Choroid plexus epithelial cell (primary cell): ENCODE measurements around the gene TNFRSF21.

Experiments used
- DNase-seq: peaks from one replicate; pipeline ENCODE4 v3.0.0-alpha.2; 2010; ENCODE audit warnings: low read depth
- H3K4me3 ChIP-seq: 2 replicates; pipeline ENCODE4 v1.5.1; 2011; ENCODE audit warnings: low read depth, mild to moderate bottlenecking, control low read depth, low read length, moderate library complexity
- TF ChIP-seq, protein P1 (sequence below): conservative IDR thresholded peaks from 2 replicates; pipeline ENCODE4 v1.5.1; 2011; ENCODE audit warnings: low read depth, mild to moderate bottlenecking, control low read depth, inconsistent platforms, low read length, moderate library complexity

The TNFRSF21 gene

DNA sequence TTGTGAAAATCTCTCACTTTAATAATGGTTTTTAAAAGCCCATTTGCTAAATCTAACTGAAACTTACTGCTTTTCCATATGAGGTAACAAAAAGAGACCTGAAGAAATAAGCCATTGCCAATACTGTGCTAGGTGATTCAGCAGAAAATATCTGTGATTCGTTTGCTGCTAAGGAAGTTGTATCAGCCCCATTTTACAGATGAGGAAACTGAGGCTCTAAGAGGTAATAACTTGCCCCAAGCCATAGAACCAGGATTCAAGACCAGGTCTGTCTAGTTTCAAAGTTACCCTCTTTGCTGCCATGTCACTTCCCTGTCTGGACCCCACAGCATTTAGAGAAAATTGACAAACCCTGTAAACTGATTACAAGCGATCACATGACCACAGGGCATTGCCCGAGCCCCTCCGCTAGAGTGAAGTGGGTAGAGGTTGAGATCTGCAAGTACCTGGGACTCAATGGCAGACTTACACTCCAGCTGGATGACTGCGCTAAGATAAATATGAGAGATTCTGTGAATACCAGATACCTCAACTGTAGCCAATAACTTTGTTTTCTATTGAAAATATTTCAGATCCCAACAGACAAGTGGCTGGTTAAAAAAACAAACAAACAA, 69.3 kb downstream of the TNFRSF21 start:
- H3K4me3 ChIP-seq = no peak overlapping the region
- TF ChIP-seq, protein P1, sequence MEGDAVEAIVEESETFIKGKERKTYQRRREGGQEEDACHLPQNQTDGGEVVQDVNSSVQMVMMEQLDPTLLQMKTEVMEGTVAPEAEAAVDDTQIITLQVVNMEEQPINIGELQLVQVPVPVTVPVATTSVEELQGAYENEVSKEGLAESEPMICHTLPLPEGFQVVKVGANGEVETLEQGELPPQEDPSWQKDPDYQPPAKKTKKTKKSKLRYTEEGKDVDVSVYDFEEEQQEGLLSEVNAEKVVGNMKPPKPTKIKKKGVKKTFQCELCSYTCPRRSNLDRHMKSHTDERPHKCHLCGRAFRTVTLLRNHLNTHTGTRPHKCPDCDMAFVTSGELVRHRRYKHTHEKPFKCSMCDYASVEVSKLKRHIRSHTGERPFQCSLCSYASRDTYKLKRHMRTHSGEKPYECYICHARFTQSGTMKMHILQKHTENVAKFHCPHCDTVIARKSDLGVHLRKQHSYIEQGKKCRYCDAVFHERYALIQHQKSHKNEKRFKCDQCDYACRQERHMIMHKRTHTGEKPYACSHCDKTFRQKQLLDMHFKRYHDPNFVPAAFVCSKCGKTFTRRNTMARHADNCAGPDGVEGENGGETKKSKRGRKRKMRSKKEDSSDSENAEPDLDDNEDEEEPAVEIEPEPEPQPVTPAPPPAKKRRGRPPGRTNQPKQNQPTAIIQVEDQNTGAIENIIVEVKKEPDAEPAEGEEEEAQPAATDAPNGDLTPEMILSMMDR = no peak
- DNase-seq = no peak

DNA sequence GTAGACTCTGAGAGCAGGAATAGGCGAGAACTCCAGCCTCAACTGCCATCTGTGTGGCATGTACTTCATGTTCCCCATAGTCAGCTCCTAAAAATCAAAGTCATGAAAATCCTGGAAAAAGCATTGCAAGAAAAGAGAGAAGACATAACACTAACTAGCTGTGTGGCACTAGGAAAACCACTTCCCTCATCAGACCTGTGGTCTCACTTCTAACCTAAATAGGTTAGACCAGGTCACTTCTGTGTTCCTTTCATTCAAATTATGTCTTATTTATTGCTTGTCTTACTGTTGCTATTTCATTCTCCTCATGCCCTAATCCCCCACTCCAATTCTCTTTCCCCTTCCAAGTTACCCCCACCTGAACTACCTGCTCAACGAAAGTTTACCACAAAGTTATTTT, 70.2 kb downstream of the TNFRSF21 start:
- TF ChIP-seq, protein P1 = no peak
- no peak overlapping the region for H3K4me3 ChIP-seq
- DNase-seq = no peak

DNA sequence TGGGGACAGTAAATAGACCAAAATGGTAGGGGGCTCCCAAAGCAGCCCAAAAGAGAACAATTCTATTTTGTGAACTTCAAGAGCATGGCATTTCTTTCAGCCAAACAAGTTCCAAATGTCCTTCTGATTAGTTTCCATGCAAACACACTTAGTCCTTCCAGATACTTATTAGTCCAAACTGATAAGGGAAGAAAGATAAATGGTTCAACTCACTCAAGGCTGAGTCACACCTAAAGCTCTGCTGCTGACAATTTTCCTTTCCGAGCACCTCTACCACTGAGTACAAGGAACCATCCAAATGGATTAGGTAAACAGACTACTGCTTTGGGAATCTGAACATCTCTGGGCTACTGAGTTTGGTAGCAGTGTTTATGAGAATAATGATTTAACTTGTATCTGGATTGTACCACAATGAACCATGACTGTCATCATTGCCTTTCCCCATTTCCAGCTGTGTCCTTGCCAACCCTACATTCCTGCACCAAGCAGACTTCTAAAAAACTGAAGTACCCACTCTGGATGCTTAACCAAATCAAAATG, 71.2 kb downstream of the TNFRSF21 start:
- no peak overlapping the region for H3K4me3 ChIP-seq
- TF ChIP-seq, protein P1 = no peak
- DNase-seq = no peak

DNA sequence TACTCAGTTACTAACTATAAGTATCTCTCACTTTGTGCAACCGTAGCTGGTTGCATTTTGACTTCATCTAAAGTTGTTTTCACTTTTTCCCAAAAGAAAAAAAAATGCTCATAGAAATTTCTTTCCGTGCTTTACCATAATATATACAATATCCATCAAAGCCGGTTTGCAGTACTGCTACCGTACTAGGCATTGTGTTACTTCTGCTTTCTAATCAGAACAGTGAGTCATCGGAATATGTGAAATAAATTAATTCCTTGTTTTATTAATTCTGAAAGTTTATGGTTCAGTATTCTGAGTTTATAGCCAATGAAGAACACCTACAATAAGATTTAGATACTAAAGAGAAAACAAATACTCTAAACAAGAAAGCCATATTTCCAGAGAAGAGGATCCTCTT, 72.5 kb downstream of the TNFRSF21 start:
- DNase-seq = no peak
- no peak overlapping the region for H3K4me3 ChIP-seq
- TF ChIP-seq, protein P1 = no peak

DNA sequence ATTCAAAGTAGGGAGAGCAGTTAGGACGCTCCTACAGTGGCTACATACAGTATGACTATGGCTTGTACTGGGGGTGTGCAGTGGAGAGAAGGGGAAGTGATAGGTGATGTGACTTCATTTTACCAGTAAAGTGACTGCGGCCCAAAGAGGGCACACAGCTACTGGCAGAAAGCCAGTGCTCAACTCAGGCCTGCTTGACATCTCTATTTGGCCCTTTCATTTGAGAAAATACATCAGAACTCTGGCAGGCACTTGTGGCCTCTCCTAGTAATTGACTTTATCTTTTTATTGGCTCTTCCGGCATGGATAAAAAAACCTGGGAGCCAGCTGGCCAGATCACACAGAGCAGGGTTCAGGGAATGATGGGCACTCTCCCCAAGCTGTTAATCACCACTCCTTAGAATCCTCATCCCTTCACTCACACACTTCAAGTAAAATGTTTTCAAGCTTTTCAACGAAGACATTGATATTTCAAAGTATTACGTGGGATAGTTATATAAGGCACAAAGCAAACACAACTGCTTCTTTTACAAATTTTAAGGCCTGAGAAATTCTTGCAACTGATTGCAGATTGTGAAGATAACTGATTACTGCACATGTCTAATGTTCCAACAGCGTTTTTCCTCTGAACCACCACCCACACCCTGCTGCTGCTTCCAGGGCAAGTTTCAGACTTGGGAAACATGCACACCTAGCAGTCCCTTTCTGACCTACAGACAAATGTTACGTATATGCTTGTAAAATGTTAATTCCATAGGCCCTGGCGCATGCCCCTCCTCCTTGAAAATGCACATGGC, 73.5 kb downstream of the TNFRSF21 start:
- no peak for DNase-seq
- no peak overlapping the region for H3K4me3 ChIP-seq
- TF ChIP-seq, protein P1 = no peak

DNA sequence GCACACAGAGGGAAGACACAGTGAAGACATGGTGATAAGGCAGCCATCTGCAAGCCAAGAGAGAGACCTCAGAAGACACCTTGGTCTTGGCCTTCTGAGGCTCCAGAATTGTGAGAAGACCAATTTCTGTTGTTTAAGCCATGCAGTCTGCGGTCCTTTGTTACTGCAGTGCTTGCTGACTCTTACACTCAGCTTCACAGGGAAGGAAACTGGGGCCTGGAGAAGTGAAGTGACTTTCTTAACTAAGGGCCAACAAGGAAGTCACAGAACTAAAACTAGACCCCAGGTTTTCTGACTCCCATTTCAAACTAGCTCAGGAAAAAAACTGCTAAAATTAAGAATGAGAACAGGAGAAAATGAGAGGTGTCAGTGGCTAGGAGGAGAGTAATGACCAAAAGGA, 74.3 kb downstream of the TNFRSF21 start:
- DNase-seq = no peak
- TF ChIP-seq, protein P1 = no peak
- H3K4me3 ChIP-seq = no peak overlapping the region
